GM13977 (cell line): Measurements from ENCODE around the gene THRA.

Experiments
- DNase-seq: peaks from one replicate; pipeline ENCODE4 v3.0.0; 2012; ENCODE audit warnings: low spot score
- in situ Hi-C: fragments of 300-500 bp; cut with MboI; formaldehyde crosslinking; loops from one replicate; pipeline ENCODE4 v1.12.0; 2022; ENCODE audit warnings: low sequenced_read_pairs, low pct_unique_long_range_greater_than_20kb, mixed read lengths, inconsistent platforms; ENCODE audit not compliant: unreplicated experiment
- TF ChIP-seq, protein P1 (sequence below): IDR thresholded peaks from 2 replicates; pipeline ENCODE4 v1.5.1; 2012; ENCODE audit warnings: mild to moderate bottlenecking, control low read depth; ENCODE audit not compliant: insufficient read depth; ENCODE audit errors: extremely low read depth, missing control alignments

Gene THRA

DNA sequence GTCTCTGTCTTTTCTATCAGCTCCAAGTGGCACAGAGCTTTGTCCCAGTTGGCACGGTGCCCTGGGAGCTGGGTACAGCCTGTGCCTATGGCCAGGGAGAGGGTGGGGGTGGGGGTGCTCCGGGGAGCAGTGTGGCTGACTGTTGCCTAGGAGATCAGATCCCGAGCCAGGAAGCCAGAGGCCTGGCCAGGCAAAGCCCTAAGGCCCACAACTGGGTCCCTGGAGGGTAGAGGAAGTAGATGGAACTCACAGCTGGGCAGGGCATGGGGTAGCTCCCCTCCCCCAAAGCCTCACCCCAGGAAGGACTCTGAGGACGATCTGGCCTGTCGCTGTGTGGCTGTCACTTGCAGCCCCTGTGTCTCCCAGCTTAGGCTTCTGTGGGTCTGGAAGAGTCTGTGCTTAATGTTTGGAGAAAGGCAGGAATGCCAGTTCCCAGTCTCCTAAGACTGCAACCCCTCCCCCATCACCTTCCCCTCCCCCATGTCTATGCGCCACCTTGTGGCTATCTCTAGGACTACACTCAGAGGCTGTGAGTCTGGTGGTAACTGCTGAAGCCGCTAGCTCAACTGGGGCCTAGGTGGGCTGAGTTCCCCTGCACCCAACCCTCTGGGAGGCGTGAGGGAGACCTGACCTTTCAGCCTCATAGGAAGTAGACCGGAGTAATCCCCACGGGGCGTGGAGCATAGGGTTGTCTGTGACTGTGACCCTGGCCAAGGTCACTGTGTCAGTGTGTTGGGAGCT, 12.6 kb downstream of the THRA start:
- TF ChIP-seq, protein P1, sequence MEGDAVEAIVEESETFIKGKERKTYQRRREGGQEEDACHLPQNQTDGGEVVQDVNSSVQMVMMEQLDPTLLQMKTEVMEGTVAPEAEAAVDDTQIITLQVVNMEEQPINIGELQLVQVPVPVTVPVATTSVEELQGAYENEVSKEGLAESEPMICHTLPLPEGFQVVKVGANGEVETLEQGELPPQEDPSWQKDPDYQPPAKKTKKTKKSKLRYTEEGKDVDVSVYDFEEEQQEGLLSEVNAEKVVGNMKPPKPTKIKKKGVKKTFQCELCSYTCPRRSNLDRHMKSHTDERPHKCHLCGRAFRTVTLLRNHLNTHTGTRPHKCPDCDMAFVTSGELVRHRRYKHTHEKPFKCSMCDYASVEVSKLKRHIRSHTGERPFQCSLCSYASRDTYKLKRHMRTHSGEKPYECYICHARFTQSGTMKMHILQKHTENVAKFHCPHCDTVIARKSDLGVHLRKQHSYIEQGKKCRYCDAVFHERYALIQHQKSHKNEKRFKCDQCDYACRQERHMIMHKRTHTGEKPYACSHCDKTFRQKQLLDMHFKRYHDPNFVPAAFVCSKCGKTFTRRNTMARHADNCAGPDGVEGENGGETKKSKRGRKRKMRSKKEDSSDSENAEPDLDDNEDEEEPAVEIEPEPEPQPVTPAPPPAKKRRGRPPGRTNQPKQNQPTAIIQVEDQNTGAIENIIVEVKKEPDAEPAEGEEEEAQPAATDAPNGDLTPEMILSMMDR, result peak; percentile 86
- in situ Hi-C loops, result no loop called here
- peak; percentile 74 for DNase-seq

- no peak for DNase-seq
- in situ Hi-C loops, result no loop called here
- TF ChIP-seq, protein P1, result no peak
Observed at GRCh38 chr17:40075942-40076498, 13.3 kb downstream of the THRA start.

- no peak for DNase-seq
- in situ Hi-C loops, result no loop called here
- TF ChIP-seq, protein P1, result no peak
Observed at GRCh38 chr17:40076591-40076990, 13.8 kb downstream of the THRA start.

DNA sequence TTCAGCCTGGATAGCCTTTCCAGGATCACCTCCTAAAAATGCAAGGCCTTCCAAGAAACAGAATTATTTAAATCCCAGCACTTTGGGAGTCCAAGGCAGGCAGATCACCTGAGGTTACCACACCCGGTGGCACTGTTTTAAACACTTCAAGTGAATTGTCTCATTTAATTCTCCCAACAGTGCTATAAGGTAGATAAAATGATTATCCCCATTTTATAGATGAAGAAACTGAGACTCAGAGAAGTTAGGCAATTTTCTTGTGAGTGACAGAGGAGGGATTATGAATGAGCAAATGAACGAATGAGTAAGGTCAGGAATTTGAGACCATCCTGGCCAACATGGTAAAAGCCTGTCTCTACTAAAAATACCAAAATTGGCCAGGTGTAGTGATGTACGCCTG, 16.8 kb downstream of the THRA start:
- in situ Hi-C loops, result no loop called here
- TF ChIP-seq, protein P1, result no peak
- DNase-seq, result no peak

DNA sequence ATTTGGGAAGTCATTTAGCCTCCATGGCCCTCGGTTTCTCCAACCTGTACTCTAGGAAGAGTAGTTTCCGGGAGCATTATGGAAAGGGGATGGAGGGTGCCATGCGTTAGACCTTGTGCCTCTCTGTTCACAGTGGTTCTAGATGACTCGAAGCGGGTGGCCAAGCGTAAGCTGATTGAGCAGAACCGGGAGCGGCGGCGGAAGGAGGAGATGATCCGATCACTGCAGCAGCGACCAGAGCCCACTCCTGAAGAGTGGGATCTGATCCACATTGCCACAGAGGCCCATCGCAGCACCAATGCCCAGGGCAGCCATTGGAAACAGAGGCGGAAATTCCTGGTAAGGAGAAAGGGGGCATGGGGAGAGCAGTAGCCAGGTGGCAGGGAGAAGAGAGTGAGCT, 21.7 kb downstream of the THRA start:
- no peak for DNase-seq
- in situ Hi-C loops, result no loop called here
- TF ChIP-seq, protein P1, result no peak

DNA sequence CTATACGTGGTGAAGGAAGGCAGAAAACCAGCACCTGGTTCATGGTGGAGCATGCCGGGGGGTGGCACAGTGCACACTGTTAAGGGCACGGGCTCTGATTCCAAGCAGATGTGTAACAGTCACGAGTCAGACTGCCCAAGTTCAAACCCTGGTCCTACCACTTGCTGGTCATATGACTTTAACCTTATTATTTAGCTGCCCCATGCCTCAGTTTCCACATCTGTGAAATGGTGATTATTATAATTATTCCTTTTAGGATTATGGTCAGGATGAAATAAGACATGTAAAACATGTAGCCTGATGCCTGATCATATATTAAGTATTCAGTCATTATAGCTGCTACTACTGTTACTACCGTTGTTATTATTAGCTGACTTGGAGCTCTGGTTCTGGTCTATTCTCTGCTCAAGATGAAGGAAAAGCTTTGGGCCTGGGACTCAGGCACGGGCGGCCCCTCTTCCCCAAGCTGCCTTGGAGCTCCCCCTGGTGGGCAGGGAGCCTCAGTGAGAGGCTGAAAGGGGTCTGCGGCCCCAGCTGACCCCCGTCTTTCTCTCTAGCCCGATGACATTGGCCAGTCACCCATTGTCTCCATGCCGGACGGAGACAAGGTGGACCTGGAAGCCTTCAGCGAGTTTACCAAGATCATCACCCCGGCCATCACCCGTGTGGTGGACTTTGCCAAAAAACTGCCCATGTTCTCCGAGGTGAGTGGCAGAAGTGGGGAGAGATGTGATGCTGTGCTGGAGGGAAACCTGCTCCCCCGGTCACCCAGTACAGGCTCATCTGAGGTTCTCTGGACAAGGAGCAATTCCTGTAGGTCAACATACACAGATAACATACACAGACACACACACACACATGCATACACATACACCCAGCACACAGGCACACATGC, 23.6 kb downstream of the THRA start:
- DNase-seq, result peak; percentile 84
- in situ Hi-C loops, result no loop called here
- TF ChIP-seq, protein P1, result peak; percentile 89
